Renal pelvis (tissue), 4 donors: ENCODE measurements around the gene ZP4. TPM values are rescaled to one million over a fixed set of nuclear protein-coding genes. Genes with fewer than 3 reads are reported as not detected.
"Not testable (repeated sequence)": the region's sequence is repeated elsewhere in the genome, so short reads cannot be mapped to it uniquely, and the experiment has no call there.

ENCODE experiments used
- DNase-seq: peaks from one replicate; pipeline ENCODE4 v3.0.0-alpha.2; 2013
- polyA plus RNA-seq, 3 donors: library from polyadenylated mRNA; unstranded; fragments of 120-200 nt; gene quantifications; one replicate each; pipeline ENCODE4 v1.2.1, GENCODE V29; 2013; ENCODE audit not compliant: insufficient read length in 3 of 3

The ZP4 gene
- polyA plus RNA-seq, 3 donors = not detected

- no peak for DNase-seq
These were observed 12.3 kb downstream of the ZP4 start for GRCh38 chr1:237878406-237878805.

GRCh38 chr1:237877631-237878030, 13.1 kb downstream of the ZP4 start:
- no peak for DNase-seq

- no peak for DNase-seq
These were observed 15.4 kb downstream of the ZP4 start for GRCh38 chr1:237875291-237875690.

- DNase-seq = no peak
These were observed 17.1 kb downstream of the ZP4 start for GRCh38 chr1:237873487-237874211.

GRCh38 chr1:237868817-237869600, 21.7 kb downstream of the ZP4 start:
- DNase-seq = no peak

GRCh38 chr1:237867380-237867888, 23.3 kb downstream of the ZP4 start:
- no peak for DNase-seq

- peak; percentile 42 for DNase-seq
These were observed 26.1 kb downstream of the ZP4 start for GRCh38 chr1:237864338-237865244.

- DNase-seq = no peak
These were observed 27.5 kb downstream of the ZP4 start for GRCh38 chr1:237863234-237863633.

- no peak for DNase-seq
These were observed 28.8 kb downstream of the ZP4 start for GRCh38 chr1:237861944-237862343.

GRCh38 chr1:237858992-237859391, 31.7 kb downstream of the ZP4 start:
- no peak for DNase-seq

- DNase-seq = no peak
These were observed 33.3 kb downstream of the ZP4 start for GRCh38 chr1:237857455-237857854.

- no peak for DNase-seq
These were observed 38.4 kb downstream of the ZP4 start for GRCh38 chr1:237852342-237852741.

- peak; percentile 11 for DNase-seq
These were observed 39.4 kb downstream of the ZP4 start for GRCh38 chr1:237851210-237851845.

- DNase-seq = not testable (repeated sequence)
These were observed 47.2 kb downstream of the ZP4 start for GRCh38 chr1:237843516-237843915.

GRCh38 chr1:237841485-237841884, 49.2 kb downstream of the ZP4 start:
- no peak for DNase-seq

GRCh38 chr1:237838904-237839534, 51.7 kb downstream of the ZP4 start:
- DNase-seq = no peak

- DNase-seq = no peak
These were observed 52.4 kb downstream of the ZP4 start for GRCh38 chr1:237838320-237838719.

- DNase-seq = peak; percentile 5
These were observed 56.3 kb downstream of the ZP4 start for GRCh38 chr1:237834461-237834860.

GRCh38 chr1:237834048-237834447, 56.7 kb downstream of the ZP4 start:
- DNase-seq = no peak

- DNase-seq = no peak
These were observed 57.9 kb downstream of the ZP4 start for GRCh38 chr1:237832858-237833257.
